GM08714 (cell line): Measurements from ENCODE around the gene GPR107.

Experiments used
- H3K4me3 ChIP-seq: fragments of 200-500 bp; sonication (Bioruptor generic); 2 replicates; pipeline ENCODE4 v1.5.1; 2014; ENCODE audit warnings: mild to moderate bottlenecking, low read length, inconsistent platforms
- ZNF274 ChIP-seq: IDR thresholded peaks from 2 replicates; pipeline ENCODE4 v1.6.1; 2012; ENCODE audit warnings: mild to moderate bottlenecking, low read depth, low read length

GPR107 gene

DNA sequence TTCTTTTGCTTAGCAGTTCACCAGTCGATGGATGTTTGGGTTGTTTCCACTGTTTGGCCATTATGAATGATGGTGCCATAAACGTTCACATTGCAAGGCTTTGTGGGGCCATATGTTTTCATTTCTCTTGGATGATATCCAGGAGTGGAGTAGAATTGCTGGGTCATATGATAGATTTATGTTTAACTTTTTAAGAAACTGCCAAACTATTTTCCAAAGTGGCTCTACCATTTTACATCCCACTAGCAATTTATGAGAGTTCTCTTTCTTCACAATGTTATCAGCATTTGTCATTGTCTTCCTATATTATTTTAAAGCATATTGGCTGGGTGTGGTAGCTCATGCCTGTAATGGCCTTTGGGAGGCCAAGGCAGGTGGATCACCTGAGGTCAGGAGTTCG lies 5.2 kb downstream of the GPR107 start:
- no peak for TF ChIP-seq ZNF274
- no peak overlapping the region for H3K4me3 ChIP-seq

DNA sequence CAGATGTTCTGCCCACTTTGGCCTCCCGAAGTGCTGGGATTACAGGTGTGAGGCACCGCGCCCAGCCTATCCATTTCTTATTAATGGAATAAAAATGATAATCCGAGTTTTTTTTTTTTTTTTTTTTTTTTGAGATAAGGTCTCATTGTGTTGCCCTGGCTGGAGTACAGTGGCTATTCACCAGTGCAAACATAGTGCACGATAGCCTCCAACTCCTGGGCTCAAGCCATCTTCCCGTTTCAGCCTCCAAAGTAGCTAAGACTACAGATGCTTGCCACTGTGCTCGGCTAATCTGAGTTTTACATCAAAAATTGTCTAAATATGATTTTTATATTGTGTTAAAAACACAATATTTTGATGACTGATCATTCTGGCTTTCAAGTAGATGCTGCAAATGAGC lies 6.6 kb downstream of the GPR107 start:
- H3K4me3 ChIP-seq: no peak overlapping the region
- TF ChIP-seq ZNF274: no peak

GRCh38 chr9:130062750-130063149 lies 9.0 kb downstream of the GPR107 start:
- H3K4me3 ChIP-seq: no peak overlapping the region
- TF ChIP-seq ZNF274: no peak

- no peak for TF ChIP-seq ZNF274
- no peak overlapping the region for H3K4me3 ChIP-seq
Measured at GRCh38 chr9:130064621-130065020, 10.9 kb downstream of the GPR107 start.

DNA sequence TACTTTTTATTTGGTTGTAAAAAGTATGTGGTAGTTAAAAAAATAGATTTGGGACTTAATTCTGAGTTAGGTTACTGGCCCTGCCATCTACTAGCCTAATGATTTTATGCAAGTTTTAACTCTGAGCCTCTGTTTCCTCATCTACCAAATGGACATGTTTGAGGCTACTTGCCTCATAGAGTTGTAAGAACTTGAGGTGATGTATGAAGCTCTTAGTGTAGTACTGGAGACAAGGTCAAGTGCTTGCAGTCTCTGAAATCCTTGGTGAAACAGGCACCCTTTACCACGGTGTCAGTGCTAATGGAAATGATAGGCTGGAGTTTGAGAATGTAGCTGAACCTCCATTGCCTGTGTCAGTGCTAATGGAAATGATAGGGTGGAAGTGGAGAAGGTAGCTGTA lies 15.3 kb downstream of the GPR107 start:
- H3K4me3 ChIP-seq: no peak overlapping the region
- TF ChIP-seq ZNF274: no peak

- no peak for TF ChIP-seq ZNF274
- H3K4me3 ChIP-seq: no peak overlapping the region
Measured at GRCh38 chr9:130072515-130073235, 19.0 kb downstream of the GPR107 start.

GRCh38 chr9:130073373-130073772 lies 19.7 kb downstream of the GPR107 start:
- no peak for TF ChIP-seq ZNF274
- H3K4me3 ChIP-seq: no peak overlapping the region

DNA sequence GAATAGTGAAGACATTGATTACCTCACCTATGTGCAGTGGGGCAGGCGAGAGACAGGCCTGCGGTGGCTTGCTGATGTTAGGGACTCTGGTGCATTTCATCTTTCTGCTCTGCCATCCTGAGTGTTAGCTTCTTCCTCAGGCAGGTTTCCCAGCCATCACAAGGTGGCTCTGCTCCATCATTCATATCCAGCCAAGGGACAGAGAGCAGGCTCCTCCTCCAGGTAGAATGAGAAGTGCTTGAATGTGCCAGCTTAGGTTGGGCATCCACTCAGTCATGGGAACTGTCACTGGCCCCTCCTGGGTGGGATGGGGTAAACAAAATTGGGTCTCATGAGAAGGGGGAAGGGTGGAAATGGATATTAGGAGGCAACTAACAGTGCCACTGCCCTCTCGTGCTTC lies 24.8 kb downstream of the GPR107 start:
- no peak for TF ChIP-seq ZNF274
- H3K4me3 ChIP-seq: no peak overlapping the region

GRCh38 chr9:130084337-130084736 lies 30.6 kb downstream of the GPR107 start:
- TF ChIP-seq ZNF274: no peak
- no peak overlapping the region for H3K4me3 ChIP-seq

DNA sequence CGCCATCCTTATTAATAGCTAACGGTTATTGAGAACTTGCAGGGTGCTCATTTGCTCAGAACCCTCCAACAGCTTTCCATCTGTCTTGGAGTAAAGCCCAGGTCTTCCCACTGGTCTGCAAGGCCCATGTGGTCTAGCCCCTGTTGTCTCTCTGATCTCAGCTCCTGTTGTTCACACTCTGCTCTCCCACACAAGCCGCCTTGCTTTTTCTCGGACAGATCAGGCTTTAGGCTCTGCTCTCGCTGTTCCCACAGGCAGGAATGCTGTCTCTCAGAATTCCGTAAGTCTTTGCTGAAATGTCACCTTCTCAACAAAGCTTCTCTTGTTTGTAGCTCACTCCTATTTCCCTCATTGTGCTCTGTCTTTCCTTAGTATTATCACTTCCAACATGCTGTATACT lies 34.3 kb downstream of the GPR107 start:
- no peak overlapping the region for H3K4me3 ChIP-seq
- no peak for TF ChIP-seq ZNF274

GRCh38 chr9:130089141-130089540 lies 35.4 kb downstream of the GPR107 start:
- no peak overlapping the region for H3K4me3 ChIP-seq
- TF ChIP-seq ZNF274: no peak

- H3K4me3 ChIP-seq: no peak overlapping the region
- TF ChIP-seq ZNF274: no peak
Measured at GRCh38 chr9:130090915-130091314, 37.2 kb downstream of the GPR107 start.

- no peak for TF ChIP-seq ZNF274
- no peak overlapping the region for H3K4me3 ChIP-seq
Measured at GRCh38 chr9:130092910-130093309, 39.2 kb downstream of the GPR107 start.

DNA sequence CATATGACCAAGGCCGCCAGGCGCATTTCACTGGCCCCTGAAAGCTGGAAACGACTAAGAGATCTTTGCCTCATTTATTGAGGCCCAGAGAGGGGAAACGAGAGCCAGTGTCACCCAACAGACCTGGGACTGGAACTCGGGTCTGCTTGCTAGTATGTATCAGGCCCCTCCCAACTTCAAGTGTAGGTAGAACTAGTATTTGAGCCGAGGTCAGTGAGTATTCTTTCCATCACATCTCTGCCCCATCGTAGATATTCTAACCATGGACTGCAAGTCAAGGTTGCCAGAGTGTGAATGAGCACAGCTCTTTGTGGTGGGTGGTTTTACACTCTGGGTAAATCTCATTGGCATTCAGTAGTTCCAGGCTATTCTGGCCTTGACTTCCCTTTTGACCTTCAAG lies 42.2 kb downstream of the GPR107 start:
- no peak overlapping the region for H3K4me3 ChIP-seq
- no peak for TF ChIP-seq ZNF274

GRCh38 chr9:130100681-130101080 lies 47.0 kb downstream of the GPR107 start:
- no peak for TF ChIP-seq ZNF274
- H3K4me3 ChIP-seq: no peak overlapping the region

DNA sequence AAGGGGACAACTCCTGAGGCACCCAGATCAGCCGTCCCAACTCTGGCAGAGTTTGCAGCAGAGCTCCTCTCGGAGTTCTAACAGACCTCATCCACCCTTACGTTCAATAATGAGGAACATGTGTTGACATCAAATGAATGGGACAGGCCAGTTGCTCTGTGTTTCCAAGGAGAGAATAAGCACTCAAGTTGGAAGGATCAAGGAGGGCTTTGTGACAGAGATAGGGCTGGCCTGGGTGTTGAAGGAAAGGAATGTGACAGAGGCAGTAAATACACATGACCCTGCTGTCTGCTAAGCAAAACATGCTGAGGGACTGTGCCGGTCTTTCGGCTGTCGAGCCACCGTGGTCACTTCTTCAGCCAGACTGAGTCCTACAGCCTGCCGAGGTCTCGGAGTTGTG lies 48.2 kb downstream of the GPR107 start:
- TF ChIP-seq ZNF274: no peak
- H3K4me3 ChIP-seq: no peak overlapping the region
